ENCODE results near the gene RPP30.

The RPP30 gene

DNA sequence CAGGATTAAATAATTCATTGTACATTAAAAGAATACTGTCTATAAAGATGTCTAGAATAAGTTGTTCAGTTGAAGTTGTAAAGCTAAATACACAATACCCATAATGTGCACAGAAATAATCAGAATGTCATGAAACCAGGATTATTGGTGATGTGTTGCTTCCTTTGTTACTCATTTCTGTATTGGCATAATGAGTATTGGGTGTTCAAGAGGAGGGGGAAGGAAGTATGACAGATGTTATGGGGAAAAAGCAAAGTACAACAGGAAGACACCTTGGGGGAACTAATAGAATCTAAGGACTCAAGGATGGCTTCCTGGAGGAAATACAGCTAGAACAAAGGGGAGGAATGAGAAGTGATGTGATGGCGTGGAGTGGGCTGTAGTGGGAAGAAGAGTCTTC, 34.2 kb downstream of the RPP30 start:
- H3K4me3 ChIP-seq (replicated peaks; ENCODE audit: low read depth, low read length), result no peak overlapping the region
- H3K36me3 ChIP-seq (ENCODE audit: control insufficient read depth, insufficient read depth, low read length), result no peaks in the 10 kb centered on the region; the same call in none of the 2 replicates
- DNase-seq (ENCODE audit: extremely low read depth, insufficient read length), result peak; percentile 9
- TF ChIP-seq CTCF (IDR thresholded peaks at IDR 0.05; ENCODE audit: insufficient read depth, low read length, poor library complexity, severe bottlenecking), result no peak
- no peaks in the 10 kb centered on the region for H3K27me3 ChIP-seq (replicated peaks; ENCODE audit: control insufficient read depth, insufficient read depth, low read length)

- no peak overlapping the region for H3K4me3 ChIP-seq (replicated peaks; ENCODE audit: low read depth, low read length)
- no peak for TF ChIP-seq CTCF (IDR thresholded peaks at IDR 0.05; ENCODE audit: insufficient read depth, low read length, poor library complexity, severe bottlenecking)
- no peaks in the 10 kb centered on the region for H3K27me3 ChIP-seq (replicated peaks; ENCODE audit: control insufficient read depth, insufficient read depth, low read length)
- no peaks in the 10 kb centered on the region; the same call in none of the 2 replicates for H3K36me3 ChIP-seq (ENCODE audit: control insufficient read depth, insufficient read depth, low read length)
- DNase-seq (ENCODE audit: extremely low read depth, insufficient read length), result no peak
Measured at GRCh38 chr10:90906596-90906995, 34.8 kb downstream of the RPP30 start.

GRCh38 chr10:90911133-90912051, 39.6 kb downstream of the RPP30 start:
- peak; percentile 41 for DNase-seq (ENCODE audit: extremely low read depth, insufficient read length)
- Histone ChIP-seq H3K27me3 (replicated peaks; ENCODE audit: control insufficient read depth, insufficient read depth, low read length) (no peaks in the 10 kb centered on the region), H3K4me3 (replicated peaks; ENCODE audit: low read depth, low read length) (no peak overlapping the region), H3K36me3 (ENCODE audit: control insufficient read depth, insufficient read depth, low read length) (no peaks in the 10 kb centered on the region)
- peak; percentile 77 for TF ChIP-seq CTCF (IDR thresholded peaks at IDR 0.05; ENCODE audit: insufficient read depth, low read length, poor library complexity, severe bottlenecking)

- no peak overlapping the region for H3K4me3 ChIP-seq (replicated peaks; ENCODE audit: low read depth, low read length)
- TF ChIP-seq CTCF (IDR thresholded peaks at IDR 0.05; ENCODE audit: insufficient read depth, low read length, poor library complexity, severe bottlenecking), result no peak
- no peak for DNase-seq (ENCODE audit: extremely low read depth, insufficient read length)
- no peaks in the 10 kb centered on the region for H3K36me3 ChIP-seq (ENCODE audit: control insufficient read depth, insufficient read depth, low read length)
- H3K27me3 ChIP-seq (replicated peaks; ENCODE audit: control insufficient read depth, insufficient read depth, low read length), result no peaks in the 10 kb centered on the region
Measured at GRCh38 chr10:90912174-90912573, 40.4 kb downstream of the RPP30 start.

DNA sequence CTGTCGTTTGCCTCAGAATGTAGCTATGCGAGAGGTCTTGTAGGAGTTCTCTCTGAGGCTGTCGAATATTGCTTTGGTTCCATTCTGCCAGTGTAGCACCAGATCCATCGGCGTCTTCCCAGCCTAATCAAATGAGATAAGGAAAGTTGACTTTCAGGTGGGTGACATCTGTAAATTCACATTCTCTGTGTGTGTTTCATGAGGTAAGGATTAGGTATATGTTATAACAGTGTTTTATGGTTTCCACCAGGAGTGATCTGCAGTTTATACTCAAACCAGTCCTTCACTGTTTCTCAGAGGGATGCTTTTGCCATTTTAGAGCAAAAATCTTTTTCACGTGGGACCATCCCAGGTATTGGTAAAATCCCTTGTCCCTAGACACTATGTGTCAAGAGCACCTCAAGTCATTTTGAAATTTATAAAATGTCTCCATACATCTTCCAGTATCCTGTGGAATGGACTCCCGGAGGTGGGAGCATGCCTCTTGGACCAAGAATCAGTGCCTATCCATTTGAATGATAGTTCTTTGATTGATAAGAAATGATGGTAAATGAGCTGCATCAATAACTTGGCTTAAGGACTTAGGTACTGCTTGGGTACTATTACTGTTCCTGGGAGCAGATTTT, 41.2 kb downstream of the RPP30 start:
- Histone ChIP-seq H3K4me3 (replicated peaks; ENCODE audit: low read depth, low read length) (no peak overlapping the region), H3K27me3 (replicated peaks; ENCODE audit: control insufficient read depth, insufficient read depth, low read length) (no peaks in the 10 kb centered on the region), H3K36me3 (ENCODE audit: control insufficient read depth, insufficient read depth, low read length) (no peaks in the 10 kb centered on the region)
- no peak for DNase-seq (ENCODE audit: extremely low read depth, insufficient read length)
- TF ChIP-seq CTCF (IDR thresholded peaks at IDR 0.05; ENCODE audit: insufficient read depth, low read length, poor library complexity, severe bottlenecking), result no peak
